NCI-H2029 treated with DMSO at 0.1 percent for 48 hours (cell line): ENCODE measurements around the gene IFNLR1.

Experiments used
- DNase-seq: peaks from one replicate; lab custom pipeline; 2025; lab: John Stamatoyannopoulos, UW

IFNLR1 gene

DNA sequence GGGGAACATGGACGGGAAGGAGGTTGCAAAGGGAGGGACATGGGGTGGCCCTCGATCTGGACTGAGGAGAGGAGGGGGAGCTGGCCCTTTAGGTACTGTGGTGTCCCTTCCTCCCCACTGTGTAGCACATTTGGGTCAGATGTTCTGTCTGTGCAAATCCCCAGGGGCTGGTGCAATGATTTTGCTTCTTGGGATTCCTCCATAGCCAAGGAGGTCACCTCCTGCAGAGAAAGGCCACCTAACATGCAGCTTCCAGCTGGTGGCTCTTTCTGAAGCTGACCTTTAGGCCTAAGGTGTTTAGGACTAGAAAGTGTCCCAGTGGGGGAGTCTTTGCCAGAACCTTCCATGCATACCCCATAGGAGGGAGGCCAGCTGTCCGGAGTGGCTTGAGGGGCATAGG is 66.1 kb downstream of the IFNLR1 start:
- DNase-seq: no peak

DNA sequence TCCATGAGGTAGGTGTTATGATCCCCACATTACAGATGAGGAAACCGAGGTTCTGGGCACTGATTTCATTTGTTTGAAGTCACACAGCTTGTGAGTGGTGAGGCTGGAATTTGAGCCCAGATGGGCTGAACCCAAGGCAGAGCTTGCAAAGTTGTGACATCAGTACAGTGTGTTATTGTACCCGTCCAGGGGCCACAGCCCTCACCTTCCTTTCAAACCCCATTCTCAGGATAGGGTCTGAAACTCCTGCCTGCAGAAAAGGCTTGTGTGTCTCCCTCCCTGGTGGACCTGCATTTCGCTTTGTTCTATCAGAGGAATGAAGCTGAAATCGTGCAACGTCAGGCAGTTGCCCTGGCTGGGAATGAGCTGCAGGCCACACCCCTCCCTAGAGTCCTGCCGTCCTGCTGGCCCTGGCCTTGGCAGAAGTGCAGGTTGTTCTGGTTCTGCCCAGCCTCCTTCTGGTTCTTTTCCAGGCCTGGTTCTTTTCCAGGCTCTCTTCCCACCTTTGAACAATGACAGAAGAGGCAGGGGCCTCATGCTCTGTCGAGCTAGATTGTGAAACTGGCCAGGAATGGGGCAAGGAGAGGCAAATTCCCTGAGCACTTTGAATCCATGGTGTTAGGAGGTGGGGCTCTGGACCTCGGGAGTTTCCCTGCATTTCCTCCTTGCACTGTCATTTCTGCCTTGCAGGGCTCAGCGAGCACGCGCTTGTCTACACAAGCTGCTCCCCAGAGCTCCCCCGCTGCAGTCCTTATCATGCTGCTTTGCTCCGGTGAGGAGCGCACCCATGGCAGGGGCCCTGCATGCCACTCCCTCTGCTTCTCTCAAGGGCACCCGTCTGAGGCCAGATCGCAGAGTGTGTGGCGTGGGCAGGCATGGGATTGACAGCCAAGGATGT is 67.0 kb downstream of the IFNLR1 start:
- no peak for DNase-seq

DNA sequence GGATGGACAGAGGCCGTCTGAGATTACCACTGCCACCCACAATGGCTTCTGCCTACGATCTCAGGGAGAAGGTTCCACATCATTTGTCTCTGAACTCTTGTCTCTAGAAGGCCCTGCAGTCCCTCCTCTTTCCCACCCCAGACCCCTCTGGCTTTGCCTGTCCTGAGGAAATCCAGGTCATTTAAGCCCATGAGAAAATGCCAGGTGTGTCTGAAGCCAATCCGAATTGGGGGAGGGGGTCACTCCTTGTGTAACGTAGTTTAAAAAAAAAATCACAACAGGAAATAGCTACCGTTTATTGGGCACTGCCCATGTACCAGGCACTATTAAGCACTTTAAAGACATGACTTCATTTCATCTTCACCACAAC is 67.6 kb downstream of the IFNLR1 start:
- no peak for DNase-seq

DNA sequence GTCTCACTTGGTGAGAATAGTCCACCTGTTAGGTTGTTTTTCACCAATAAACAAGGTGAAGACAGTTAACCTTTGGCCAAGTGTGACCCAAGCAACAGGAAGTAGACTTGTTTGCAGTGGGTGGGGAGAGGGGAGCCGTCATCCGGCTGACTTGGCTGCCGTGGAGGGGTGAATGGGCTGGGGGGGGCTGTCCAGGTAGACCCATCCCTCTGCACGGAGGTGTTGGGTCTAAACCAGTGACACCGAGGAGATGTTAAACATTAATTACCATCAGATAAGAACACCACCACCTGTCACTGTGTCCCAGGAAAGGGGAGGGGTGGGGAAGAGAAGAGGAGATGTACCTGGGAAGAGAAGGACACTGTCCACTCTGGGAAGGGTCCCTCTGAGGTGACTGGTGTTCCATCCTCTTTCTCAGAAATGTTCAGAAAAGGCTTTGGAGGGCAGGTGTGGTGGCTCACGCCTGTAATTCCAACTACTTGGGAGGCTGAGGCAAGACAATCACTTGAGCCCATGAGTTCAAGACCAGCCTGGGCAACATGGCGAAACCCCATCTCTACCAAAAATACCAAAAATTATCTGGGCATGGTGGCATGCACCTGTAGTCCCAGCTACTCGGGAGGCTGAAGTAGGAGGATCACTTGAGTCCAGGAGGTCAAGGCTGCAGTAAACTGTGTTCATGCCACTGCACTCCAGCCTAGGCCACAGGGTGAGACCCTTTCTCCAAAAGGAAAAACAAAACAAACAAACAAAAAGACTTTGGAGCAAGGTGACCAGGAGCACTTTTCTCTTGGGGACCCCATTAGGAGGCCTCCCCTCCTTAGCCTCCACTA is 68.5 kb downstream of the IFNLR1 start:
- no peak for DNase-seq

DNA sequence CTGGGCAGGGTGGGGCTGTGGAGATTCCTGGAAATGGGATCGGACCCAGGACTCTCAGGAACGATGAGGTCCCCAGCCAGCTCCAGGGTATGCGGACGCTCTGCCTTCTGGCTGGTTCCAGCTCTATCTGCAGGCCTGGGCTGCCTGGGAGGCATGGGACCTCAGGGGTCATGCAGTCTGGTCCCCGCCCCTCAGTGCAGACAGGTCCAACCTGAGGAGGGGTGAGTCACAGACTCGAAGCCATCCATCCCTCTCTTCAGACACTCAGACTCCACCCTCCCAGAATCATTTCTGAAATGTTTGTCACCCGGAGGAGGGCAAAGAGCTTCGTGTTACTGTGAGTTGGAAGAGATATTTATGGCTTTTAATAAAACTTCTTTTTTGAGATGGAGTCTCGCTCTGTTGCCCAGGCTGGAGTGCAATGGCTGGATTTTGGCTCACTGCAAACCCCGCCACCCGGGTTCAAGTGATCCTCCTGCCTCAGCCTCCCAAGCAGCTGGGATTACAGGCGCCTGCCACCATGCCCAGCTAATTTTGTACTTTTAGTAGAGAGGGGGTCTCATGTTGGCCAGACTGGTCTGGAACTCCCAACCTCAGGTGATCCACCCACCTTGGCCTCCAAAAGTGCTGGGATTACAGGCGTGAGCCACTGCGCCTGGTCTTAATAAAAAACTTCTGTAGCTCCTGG is 69.2 kb downstream of the IFNLR1 start:
- no peak for DNase-seq

DNA sequence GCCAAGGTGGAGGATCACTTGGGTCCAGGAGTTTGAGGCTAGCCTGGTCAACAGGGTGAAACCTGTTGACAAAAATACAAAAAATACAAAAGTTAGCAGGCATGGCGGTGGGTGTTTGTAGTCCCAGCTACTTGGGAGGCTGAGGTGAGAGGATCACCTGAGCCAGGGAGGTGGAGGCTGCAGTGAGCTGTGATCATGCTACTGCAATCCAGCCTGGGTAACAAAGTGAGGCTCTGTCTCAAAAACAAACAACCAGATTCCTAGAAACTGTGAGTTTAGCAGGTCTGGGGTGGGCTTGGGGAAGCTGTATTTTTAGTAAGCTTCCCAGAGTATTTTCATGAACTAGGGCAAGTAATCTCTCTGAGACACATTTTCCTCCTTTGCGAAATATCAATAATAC is 70.0 kb downstream of the IFNLR1 start:
- DNase-seq: no peak

DNA sequence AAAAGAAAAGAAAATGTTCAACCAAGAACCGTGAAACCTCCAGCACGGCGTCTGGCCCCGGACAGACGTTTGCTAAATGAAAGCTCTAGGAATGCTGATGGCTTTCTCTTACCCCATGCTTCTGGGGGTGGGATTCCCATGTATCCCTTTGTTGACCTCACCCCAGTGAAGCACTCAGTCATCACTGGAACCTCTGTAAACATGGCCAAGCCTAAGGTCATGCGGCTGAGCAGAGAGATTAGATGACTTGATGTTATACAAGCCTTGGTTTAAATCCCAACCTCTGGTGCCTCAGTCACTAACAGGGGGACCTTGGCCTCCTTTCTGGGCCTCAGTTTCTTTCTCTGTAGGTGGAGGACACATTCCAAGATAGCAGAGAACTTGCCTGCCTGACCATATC is 72.3 kb downstream of the IFNLR1 start:
- no peak for DNase-seq

DNA sequence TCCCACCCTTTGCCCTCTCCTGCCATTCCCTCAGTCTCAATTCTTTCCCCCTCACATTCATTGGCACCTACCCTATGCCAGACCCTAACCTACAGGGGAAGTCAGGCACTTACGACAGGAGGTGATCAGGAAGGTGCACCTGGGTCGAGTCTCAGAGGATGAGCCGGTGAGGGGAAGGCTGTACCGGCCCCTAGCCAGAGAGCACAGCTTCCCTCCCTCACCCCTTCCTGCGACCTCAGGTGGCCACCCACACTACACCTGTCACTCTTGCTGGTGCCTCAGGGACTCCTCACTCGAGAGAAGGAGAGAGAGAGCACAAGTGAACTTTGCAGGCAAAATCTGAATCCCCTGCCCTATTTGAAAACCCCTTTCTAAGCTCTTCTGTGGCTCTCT is 73.5 kb downstream of the IFNLR1 start:
- DNase-seq: no peak

DNA sequence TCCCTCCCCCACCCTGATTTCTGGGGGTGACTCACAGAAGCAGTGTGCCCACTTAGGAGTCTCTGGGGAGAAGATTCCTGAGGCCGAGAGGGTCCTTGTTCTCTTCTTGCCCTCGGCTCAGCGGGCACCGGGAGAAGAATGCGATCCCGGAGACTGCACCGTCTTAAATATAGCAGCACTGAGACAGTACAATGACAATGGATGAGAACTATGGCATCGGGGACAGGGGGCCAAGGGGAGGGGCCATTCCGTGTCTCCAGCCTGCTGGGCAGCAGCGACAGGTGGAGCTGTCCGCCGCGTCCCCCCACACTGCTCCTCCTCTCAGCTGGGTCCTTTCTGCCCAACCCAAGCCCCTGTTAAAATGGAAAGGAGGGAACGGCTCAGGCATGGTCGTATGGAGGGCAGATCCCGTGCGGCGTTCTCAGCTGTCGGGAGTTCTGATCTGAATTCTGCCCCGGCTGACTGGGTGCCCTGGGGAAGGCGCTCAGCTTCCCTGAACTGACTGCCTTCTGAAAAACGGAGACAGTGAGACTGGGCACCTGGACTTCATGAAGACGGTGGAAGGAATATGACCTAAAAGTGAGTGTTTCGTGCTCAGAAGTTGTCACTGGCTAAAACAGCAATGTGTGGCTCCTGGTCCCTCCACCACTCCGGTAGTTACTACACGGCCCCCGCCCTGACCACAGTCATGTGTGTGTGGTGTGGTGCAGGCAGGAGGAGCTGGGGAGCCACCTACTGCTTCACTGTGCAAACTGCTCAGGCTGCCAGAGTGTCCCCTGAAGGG is 74.9 kb downstream of the IFNLR1 start, which contains the start of gene MYOM3:
MYOM3 (minus strand) TSS at position 140 of the 784 bp plus-strand sequence. CDS start 3,499 bp downstream, outside the sequence.
- no peak for DNase-seq

DNA sequence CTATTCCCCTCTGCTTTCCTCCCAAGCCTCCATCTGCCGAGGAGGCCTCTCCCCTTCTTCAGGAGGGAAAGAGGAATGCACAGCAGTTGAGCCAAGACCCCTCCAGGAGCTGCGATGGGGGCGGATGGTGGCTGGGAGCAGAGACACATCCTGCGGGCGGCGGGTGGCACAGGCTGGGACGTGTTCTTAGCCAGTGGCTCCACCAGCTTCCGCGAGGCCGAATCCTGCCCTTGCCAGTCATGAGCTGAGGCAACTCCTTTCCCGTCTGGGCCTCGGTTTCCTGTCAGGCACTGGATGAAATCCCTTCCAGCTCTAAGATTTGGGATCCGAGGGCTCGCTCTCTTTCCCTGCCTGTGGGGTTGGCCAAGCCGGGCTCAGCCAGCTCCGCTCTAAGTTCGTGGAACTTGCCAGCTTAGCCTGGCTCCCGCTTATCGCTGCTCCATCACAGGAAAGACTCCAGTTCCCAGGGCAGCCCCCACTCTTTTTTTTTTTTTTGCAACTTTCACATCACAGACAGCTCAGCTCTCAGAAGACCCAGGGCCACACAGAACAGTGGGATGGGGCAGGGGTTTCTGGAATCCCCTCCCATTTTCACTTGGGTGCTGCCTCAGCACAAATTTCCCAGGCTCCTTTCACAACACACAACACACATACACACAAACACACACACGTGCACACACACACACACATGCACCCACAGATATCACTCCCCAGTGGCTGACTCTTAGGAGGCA is 75.7 kb downstream of the IFNLR1 start:
- DNase-seq: no peak

DNA sequence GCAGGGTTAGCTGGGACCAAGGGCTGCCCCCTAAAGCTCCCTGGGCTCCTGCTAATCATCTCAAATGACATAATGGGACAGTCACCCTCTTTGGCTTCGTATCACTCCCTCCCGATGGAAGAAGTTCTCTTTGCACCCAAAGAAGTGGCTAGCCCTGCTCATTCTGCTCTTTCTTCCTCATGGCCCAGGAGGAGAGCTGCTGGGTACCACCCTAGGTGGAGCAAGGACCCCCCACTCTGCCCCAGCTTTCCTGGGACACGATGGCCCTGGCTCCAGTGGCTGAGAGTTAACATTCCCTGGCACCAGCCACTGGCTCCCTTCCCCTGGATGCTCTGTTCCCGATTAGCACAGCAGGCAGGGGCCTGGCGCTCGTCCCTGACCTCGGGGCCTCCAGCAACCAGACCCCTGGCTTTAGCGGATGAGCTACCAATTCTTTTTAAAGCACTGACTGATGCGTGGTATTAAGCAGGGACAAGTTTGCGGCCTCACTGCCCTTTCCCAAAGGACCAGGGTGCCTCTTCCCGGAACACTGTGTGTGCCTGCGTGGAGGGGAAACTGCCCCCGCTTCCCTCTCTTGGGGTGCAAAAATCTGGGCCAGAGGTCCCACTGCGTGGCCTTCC is 76.3 kb downstream of the IFNLR1 start:
- no peak for DNase-seq

DNA sequence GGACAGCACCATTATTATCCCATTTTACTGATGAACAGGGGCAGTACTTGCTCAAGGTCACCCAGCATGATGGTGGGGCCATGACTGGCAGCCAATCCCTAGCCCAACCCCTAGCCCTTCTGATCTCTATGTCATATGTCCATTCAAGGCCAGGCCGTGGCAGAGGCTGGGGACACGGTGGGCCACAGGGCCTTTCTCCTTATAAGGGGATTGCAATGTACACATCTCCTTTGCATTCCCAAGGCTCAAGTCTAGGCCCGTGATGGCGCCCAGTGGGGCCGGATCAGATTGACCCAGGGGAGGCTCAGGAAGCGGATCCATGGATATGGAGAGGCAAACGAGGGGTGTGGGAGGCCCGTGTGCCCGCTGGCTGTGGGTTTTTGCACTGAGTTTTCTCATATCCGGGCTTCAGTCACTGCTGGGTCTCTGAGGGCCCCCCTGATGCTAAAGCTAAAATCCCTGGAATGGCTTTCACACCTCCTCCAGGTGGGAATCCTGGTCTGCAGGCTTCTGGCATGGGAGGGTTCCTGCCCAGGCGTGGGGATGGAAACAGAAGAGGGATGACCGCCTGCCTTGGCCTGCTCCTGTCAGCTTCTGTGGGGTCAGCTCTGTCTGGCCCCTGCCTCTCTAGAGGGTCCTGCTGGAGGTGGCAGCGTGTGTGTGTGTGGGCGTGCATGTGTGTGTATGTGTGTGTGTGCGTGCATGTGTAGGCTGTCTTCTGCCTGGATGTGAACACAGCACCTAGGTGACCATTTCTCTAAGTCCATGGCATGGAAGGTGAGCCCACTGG is 77.2 kb downstream of the IFNLR1 start:
- DNase-seq: no peak

DNA sequence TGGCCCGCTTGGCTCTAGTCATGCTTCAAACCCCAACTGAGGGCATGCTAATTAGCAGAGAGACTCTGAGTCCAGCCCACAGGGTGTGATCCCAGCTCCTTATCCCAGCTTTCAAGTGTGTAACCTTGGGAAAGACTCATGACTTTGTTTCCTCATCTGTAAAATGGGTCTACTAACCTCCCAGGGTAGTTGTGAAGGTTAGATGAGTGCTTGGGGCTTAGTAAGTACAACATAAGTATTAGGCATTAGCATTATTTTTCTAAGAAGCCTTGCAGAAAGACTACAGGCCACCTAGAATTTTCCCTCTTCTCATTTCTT is 78.0 kb downstream of the IFNLR1 start:
- DNase-seq: no peak

DNA sequence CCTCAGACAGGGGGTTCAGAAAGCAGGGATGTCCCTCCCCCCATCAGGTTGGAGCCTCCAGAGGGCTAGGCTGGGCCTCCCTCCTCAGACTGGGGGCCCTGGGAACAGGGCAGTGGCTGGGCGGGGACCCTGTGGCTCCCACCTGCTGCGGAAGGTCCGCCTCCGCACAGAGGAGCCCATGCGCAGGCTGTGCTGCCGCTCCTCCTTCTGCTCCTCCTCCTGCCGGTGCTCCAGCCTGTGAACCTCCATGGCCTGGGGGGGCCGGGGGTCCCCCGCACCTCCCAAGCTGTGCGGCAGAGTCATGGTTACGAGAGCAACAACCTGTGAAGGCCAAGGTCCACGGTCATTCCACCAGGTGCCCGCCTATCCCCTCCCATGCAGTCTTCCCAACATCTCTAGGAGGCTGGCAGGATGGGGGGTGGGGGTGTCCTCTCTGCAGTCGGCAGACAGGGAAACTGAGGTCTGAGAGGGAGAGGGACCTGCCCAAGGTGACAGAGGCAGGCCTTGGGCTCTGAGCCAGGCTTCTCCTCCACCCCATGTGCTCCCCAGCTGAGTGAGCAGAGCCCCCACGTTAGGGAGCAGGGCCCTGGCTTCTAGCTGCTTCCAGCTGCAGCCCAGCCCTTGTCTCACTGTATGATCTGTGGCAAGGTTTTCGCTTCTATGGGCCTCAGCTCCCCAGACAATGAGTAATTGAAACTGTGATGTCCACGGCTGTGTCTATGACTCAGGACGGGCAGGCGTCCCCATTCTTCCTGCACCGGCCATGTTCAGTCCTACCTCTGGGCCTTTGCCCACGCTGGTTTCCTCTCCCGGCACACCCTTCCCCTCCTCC is 78.5 kb downstream of the IFNLR1 start:
- no peak for DNase-seq

DNA sequence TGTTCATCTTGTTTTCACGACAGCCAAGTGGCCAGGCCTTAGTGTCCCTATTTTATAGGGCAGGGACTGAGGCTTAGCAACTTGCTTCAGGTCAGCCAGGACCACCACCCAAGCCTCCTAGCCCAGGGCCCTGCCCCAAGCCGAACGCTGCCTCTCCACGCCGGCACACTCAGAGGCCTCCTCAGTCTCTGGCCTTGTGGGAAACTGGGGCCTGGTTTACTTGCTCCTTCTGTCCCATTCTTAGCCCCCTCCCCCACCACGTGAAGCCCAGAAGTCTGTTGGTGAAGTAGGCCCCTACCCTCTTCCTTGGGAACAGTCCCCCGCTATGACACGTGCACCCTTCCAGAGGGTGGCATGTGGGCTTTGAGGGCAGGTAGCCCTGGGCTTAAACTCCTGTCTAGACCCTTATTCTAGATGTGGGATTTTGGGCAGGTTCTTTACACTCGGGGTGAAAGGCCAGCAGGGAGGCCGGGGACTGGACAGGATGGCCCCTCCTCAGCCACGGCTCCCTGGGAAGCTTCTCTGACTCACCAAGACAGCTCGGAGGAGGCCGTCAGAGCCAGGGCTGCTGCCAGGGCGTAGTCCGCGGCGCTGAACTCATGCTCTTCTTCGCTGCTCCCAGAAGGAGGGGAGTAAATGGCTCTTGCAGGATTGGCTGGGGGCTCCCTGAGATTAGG is 79.5 kb downstream of the IFNLR1 start:
- DNase-seq: no peak

DNA sequence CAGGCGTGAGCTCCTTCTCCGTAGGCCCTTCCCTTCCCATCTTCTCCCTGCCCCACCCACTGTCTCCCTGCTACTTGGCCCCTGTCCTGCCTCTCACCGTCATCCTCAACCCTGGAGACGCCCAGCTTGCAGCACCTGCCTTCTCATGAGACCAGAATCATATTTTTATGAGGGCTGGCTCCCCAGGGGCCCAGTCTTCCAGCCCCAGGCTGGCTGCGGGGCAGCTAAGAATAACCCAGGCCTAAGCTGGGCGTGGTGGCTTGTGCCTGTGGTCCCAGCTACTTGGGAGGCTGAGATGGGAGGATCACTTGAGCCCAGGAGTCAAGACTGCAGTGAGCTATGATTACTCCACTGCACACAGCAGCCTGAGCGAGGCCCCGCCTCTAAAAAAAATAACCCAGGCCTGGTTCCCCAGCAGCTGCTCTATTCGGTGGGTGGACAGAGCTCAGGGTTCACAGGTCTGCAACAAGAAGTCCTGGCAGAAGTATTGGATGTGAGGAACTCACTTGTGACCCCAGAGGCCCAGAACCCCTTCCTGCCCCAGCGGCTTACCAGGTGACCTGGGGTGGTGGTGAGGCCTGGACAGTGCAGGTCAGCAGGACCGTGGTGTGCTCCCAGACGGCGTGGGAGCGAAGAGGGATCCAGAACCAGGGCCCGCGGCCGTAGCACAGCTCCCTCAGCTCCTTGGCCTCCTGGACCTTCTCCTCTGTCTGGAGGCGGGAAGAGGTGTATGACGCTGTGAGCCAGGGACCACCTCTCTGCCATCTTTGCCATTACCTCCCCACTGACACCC is 81.5 kb downstream of the IFNLR1 start:
- no peak for DNase-seq

DNA sequence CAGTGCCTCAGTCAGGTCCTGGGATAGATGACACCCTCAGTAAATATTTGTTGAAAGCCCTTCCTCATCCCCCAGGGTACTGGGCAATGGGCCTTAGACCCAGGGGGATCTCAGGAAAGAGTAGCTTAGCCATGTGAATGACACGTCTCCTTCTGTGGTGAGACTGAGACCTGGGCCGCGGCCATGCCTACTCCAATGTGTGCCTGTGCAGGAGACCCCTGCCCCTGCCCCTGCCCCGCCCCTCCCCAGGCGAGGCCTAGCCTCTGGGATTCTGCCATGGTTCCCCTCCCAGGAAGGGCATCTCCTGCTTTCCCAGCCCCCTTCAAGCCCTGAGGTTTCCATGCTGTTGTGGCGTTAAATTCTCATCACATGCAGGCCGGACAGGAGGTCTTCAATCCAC is 82.2 kb downstream of the IFNLR1 start:
- DNase-seq: no peak
